Stimulated activated CD4-positive, alpha-beta T cell treated with anti-CD3 and anti-CD28 coated beads, TNF-alpha, amount 100 ng/mL, for 24 hours (primary cell): ENCODE results near the gene SENP8.

ENCODE experiments used
- DNase-seq, 3 experiments: peaks; one replicate each; pipeline ENCODE4 v3.0.0-alpha.2; 2020; ENCODE audit warnings: low read depth in 3 of 3

SENP8 gene

GRCh38 chr15:72175186-72176044 is 57.2 kb downstream of the SENP8 start:
- no peak for DNase-seq

GRCh38 chr15:72176159-72176558 is 58.0 kb downstream of the SENP8 start:
- DNase-seq = no peak

- DNase-seq = no peak
Measured at GRCh38 chr15:72176743-72177142, 58.5 kb downstream of the SENP8 start.

- DNase-seq = no peak
Measured at GRCh38 chr15:72178976-72179585, 60.9 kb downstream of the SENP8 start.

- no peak for DNase-seq
Measured at GRCh38 chr15:72179950-72180581, 61.9 kb downstream of the SENP8 start.

GRCh38 chr15:72180761-72181324 is 62.6 kb downstream of the SENP8 start:
- DNase-seq = no peak

GRCh38 chr15:72182244-72182643 is 64.0 kb downstream of the SENP8 start:
- no peak for DNase-seq

- DNase-seq = no peak
Measured at GRCh38 chr15:72182673-72183072, 64.5 kb downstream of the SENP8 start.

GRCh38 chr15:72183781-72184164 is 65.6 kb downstream of the SENP8 start:
- DNase-seq = no peak

- DNase-seq = no peak
Measured at GRCh38 chr15:72184165-72184811, 66.1 kb downstream of the SENP8 start.

- no peak for DNase-seq
Measured at GRCh38 chr15:72189250-72189902, 71.2 kb downstream of the SENP8 start.

- DNase-seq = no peak
Measured at GRCh38 chr15:72192416-72192815, 74.2 kb downstream of the SENP8 start.
